ENCODE data around the gene SPPL3. TPM values are rescaled to one million over a fixed set of nuclear protein-coding genes. Genes with fewer than 3 reads are reported as not detected.
"Not testable (repeated sequence)": the region's sequence is repeated elsewhere in the genome, so short reads cannot be mapped to it uniquely, and the experiment has no call there.

SPPL3 gene
- total RNA-seq, 1 experiment from 2014 or later: 7.5 TPM

DNA sequence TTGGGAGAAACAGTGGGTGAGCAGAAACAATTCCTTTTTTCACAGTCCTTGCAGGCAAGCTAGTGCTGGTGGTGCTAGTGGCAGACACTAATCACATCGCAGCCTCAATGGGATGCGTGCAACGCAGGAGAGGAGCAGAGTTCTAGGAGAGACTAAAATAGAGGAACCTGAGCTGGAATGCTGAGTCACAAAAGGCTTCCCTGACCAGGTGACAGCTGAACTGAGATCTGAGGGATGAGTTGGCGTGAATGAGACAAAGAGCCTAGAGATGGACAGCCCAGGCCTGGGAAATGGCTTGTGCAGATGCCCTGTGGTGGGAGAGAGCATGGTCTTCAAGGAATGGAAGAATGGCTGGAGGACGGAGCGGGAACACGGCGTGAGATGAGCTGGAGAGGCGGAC is 152.8 kb downstream of the SPPL3 start:
- DNase-seq (ENCODE audit: low read depth): no peak

GRCh38 chr12:120750806-120751205 is 153.4 kb downstream of the SPPL3 start:
- no peak for DNase-seq (ENCODE audit: low read depth)

DNA sequence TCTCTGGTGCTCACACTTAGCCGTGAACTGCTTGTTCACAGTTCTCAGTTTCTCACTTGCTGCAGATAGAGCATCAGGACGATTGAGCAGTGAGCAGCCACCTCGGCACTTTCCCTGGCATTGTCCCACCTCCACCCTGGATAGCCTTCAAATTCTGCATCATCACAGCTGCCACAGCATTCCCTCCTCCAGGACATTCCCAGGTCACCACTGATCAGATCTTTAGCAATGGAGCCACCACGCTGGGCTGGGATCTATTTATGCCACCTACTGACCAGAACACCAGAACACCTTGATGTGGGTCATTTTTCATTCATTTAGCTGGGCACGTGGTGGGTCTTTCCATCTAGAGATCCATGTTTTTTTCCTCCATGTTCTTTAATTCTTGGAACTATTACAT is 154.9 kb downstream of the SPPL3 start:
- no peak for DNase-seq (ENCODE audit: low read depth)

DNA sequence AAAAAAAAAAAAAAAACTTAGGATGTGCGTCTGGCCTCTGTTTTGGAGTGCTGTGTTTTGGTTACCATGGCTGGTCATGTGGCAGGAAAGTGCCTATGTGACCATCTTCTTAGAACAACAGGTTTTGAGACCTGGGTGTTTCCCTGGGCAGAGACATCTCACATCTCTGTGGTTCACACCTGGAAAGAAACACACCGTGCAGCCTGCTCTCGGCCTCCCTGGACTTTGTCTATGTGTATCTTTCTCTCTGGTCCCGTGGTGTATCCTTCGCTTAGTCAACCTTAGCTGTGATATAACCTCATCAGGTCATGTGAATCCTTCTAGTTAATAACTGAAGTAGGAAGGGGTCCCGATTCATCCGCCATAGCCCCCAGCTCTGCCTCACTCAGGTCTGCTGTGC is 155.9 kb downstream of the SPPL3 start:
- no peak for DNase-seq (ENCODE audit: low read depth)

DNA sequence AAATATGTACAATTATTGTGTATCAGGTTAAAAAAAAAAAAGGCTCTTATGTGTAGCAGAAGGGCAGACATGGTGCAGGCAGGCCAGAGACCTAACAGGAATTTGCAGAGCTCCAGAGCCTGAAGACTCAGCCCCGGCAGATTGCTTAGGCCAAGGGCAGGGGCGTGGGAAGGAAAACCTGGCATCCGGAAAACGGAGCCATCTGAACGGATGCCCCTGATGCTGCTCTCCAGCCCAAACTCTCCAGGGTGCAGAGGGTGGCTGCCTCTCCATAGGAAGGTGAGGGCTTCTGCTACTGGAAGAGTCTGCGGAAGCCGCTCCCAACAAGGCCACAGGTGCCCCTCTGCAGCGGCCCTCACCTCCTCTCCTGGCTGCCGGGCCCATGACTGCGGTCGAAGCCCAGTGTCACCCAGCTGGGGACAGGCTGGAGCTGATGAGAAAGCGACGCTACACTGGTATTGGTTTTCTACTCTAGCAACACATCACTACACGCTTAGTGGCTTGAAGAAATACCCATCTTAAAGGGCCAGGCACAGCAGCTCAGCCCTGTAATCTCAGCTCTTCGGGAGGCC is 159.2 kb downstream of the SPPL3 start:
- DNase-seq (ENCODE audit: low read depth): no peak

DNA sequence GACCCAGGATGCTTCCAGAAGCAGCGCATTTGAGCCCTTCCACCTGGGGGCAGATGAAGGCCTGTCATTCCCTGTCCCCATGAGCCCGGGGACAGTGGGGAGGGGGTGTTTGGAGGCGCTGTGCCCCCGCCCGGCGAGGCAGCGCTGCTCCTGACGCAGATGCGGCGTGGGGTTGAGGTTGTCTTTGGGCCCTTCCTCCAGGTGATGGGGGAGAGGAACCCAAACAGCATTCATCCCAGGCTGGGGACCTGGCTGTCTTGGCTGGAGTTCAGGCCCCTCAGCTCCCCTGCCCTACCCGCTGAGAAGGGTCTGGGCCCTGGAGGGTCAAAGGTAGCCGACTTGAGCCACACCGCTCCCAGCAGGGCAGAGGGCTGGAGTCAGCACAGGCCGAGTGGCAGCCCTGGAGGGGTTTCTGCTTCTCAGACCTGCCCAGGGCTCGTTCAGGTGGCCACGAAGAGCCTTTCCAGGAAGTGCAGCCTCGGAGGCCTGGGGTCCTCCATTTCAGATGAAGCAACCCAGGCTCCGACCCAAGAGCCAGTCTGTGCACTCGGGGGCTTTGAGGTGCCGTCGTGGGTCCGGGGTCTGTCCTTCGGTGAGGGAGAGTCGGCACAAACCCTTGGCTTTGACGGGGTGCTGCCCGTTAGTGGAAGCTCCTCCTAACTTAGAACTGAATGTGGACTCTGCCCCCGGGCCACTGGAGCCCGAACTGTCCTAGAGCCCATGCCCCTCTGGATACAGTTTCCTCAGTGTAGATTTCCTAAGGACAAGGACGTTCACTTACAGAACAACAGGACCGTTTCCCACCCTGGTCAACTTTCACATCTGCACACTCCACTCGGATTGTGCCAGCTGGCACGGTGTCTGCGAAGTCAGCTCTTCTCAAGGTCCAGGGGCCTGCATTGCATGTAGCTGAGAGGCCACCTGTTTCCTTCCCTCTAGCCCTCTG is 162.4 kb downstream of the SPPL3 start:
- DNase-seq (ENCODE audit: low read depth): peak; percentile 64

- no peak for DNase-seq (ENCODE audit: low read depth)
These were observed 163.3 kb downstream of the SPPL3 start for GRCh38 chr12:120740871-120741270.

DNA sequence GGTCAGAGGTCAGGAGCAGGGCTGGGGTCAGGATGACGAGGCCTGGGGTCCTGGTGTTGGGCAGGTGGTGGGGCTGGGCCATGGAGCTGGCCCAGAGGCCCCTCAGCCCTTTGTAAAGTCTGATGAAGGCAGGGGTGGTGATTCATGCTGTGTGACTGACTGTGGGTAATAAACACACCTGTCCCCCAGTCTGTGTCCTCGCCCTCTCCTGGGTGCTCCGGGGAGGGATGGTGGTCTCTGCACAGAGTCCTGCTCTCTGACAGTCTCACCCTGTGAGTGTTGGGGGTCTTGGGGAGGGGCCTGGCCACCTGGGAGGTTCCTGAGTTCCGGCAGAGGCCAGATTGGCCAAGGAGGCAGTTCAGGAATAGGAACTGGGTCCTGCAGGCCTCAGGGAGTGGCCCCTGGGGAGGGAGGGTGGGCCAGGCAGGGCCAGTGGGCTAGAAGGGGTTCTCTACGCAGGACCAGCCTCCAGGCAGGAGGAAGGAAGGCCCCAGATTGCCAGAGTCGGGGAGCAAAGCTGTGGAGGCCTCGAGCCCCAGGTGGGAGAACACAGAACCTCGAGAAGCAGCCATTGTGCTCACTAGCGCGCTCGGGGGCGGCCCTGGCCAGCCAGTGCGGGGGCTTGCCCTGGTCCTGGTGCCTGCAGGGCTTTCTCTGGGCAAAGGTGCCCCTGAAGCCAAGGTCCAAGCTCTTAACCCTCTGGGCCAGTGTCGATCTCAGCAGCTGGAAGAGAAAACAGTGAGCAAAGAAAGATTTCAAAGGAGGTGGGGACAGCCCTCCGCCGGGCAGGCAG is 164.1 kb downstream of the SPPL3 start:
- no peak for DNase-seq (ENCODE audit: low read depth)

- no peak for DNase-seq (ENCODE audit: low read depth)
These were observed 165.0 kb downstream of the SPPL3 start for GRCh38 chr12:120739031-120739762.

DNA sequence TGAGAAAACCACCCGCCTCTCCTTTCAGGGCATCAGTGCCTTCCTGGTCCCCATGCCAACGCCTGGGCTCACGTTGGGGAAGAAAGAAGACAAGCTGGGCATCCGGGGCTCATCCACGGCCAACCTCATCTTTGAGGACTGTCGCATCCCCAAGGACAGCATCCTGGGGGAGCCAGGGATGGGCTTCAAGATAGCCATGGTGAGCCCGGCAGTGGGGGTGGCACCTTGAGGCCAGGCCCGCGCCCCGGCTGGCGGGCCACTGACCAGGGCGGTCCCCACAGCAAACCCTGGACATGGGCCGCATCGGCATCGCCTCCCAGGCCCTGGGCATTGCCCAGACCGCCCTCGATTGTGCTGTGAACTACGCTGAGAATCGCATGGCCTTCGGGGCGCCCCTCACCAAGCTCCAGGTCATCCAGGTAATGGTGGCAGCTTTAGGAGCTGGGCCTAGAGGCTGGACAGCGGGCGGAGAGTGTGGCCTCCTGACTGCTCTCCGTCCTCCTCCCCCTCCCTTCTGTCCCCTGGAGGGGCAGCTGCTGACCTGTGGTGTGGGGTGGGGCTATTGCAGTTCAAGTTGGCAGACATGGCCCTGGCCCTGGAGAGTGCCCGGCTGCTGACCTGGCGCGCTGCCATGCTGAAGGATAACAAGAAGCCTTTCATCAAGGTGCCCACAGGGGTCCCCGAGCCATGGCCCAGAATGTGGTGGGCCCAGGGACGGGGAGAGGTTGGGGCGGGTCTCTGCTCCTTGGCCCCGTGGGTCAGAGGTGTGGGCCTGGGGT is 165.7 kb downstream of the SPPL3 start:
- DNase-seq (ENCODE audit: low read depth): no peak

DNA sequence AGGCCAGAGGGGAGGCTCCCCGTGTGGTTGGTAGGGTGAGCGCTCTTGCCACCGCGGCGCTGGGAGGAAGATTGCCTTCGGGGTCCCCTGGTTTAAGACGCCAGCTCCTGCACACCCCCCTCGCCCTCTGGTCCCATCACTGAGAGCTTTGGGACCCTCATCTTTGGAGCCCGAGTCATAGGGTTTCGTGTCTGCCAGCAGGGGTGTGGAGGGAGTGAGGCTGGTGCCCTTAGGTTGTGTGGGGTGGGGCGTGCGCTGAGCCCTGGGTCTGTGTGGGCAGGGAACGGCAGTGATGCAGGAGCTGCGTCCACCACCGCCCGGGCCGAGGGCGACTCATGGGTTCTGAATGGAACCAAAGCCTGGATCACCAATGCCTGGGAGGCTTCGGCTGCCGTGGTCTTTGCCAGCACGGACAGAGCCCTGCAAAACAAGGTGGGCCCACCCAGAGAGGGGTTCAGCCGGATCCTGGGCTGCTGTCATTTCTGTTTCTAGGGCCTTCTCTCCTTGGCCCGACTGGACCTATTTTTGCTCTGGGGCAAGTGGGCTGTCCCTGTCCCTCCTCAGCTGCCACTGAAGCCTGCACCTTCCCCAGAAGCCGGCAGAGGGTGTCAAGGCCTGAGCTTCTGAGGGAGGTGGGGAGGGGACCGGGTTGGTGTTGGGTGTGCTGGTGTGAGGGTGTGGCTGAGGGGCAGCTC is 166.5 kb downstream of the SPPL3 start:
- DNase-seq (ENCODE audit: low read depth): no peak

GRCh38 chr12:120736404-120737331 is 167.5 kb downstream of the SPPL3 start:
- no peak for DNase-seq (ENCODE audit: low read depth)

GRCh38 chr12:120735181-120735580 is 169.0 kb downstream of the SPPL3 start:
- no peak for DNase-seq (ENCODE audit: low read depth)

DNA sequence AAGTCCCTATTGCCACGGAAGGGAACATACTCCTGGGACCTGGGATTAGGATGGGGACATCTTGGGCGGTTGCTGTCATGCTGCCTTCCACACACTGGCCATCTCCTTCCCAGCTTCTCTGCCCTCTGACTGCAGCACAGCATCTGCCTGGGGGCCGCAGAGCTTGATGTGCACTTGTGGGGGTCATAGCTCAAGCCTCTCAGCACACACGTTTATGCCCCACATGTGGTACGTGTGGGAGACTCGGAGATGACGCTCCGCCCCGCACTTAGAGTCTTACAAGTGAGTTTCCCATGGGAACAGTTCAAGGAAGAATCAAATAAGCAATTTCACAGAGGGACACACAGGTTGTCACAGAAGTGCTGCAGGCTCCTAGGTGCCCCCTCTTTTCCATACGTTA is 169.9 kb downstream of the SPPL3 start:
- DNase-seq (ENCODE audit: low read depth): no peak

GRCh38 chr12:120733574-120733973 is 170.6 kb downstream of the SPPL3 start:
- DNase-seq (ENCODE audit: low read depth): no peak

- DNase-seq (ENCODE audit: low read depth): not testable (repeated sequence)
These were observed 172.0 kb downstream of the SPPL3 start for GRCh38 chr12:120732198-120732597.

DNA sequence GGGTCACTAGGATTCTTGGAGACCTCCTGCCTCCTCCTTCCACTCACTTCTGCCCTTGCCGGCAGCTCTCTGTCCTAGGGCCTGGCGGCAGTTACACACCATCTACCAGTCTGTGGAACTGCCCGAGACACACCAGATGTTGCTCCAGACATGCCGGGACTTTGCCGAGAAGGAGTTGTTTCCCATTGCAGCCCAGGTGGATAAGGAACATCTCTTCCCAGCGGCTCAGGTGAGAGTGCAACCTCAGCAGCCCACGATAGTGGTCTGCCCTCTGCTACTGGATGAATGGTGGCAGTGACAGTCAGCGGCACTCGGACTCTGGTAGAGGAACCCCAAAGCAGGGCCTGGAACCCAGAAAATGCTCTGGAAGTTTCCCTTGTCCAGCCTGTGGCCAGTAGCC is 177.2 kb downstream of the SPPL3 start:
- DNase-seq (ENCODE audit: low read depth): no peak

GRCh38 chr12:120726510-120726793 is 177.7 kb downstream of the SPPL3 start:
- DNase-seq (ENCODE audit: low read depth): no peak

Data from LHCN-M2 (cell line).